Left lung (tissue), 10 donors: ENCODE measurements around the gene SLC25A42. TPM values are rescaled to one million over a fixed set of nuclear protein-coding genes. Genes with fewer than 3 reads are reported as not detected.

Experiments
- ATAC-seq: fragments of 200-7000 bp; cut with Tn5 transposase; one replicate; pipeline ENCODE4 v1.9.1; 2020; ENCODE audit warnings: moderate library complexity
- DNase-seq, 4 donors: peaks; one replicate each; pipeline ENCODE4 v3.0.0-alpha.2; 2013 to 2020
- H3K27ac ChIP-seq, 2 donors: fragments of 200-600 bp; sonication (generic) in 1 of 2; one replicate each; pipeline versions ENCODE4 v1.5.0 to v1.8.0; 2020 to 2021
- H3K27me3 ChIP-seq, 2 donors: fragments of 200-600 bp; sonication (generic) in 1 of 2; one replicate each; pipeline versions ENCODE4 v1.5.0 to v1.8.0; 2020 to 2021
- H3K36me3 ChIP-seq, 2 donors: fragments of 200-600 bp; sonication (generic) in 1 of 2; one replicate each; pipeline versions ENCODE4 v1.5.0 to v1.8.0; 2020 to 2021
- H3K4me1 ChIP-seq, 2 donors: fragments of 200-600 bp; one replicate each; pipeline ENCODE4 v1.8.0; 2021
- H3K4me3 ChIP-seq, 2 donors: fragments of 200-600 bp; sonication (generic) in 1 of 2; one replicate each; pipeline versions ENCODE4 v1.5.0 to v1.8.0; 2020 to 2021; ENCODE audit warnings: mild to moderate bottlenecking in 1 of 2
- H3K9me3 ChIP-seq, 2 donors: fragments of 200-600 bp; sonication (generic) in 1 of 2; one replicate each; pipeline versions ENCODE4 v1.5.0 to v1.8.0; 2020 to 2021
- intact Hi-C, 2 donors: fragments of 100-400 bp; cut with DNase I; formaldehyde crosslinking; loops; one replicate each; pipeline versions ENCODE4 v1.11.2 to v1.14.2; 2022
- polyA plus RNA-seq, 6 donors: library from polyadenylated mRNA; unstranded; fragments of 120-200 nt; gene quantifications; one replicate each; pipeline ENCODE4 v1.2.1, GENCODE V29; 2013; ENCODE audit not compliant: insufficient read length in 6 of 6
- total RNA-seq, 2 donors: library from RNA; stranded (reverse); fragmentation: NEBNext Ultra II Directional; extraction: Animal tissue kit (Norgen Biotek cat#: 25700); gene quantifications; one replicate each; pipeline ENCODE4 v1.2.1, GENCODE V29; 2021
- TF ChIP-seq, protein P1 (sequence below), 2 donors: fragments of 200-600 bp; sonication (generic) in 1 of 2; IDR thresholded peaks; one replicate each; pipeline versions ENCODE4 v1.5.0 to v1.8.0; 2021; ENCODE audit warnings: antibody characterized with exemption in 2 of 2
- donor health status: DM: no; HTN: yes; CAD: no.
- donor health status: DM: no; HTN: no; CAD: no.

SLC25A42 gene
- total and polyA plus RNA-seq, 8 donors, result 7.6 to 16.6 (median 12.8) TPM

GRCh38 chr19:19119325-19120237, 55.8 kb downstream of the SLC25A42 start:
- H3K4me3 ChIP-seq, result no peak overlapping the region
- intact Hi-C loops, result no loop called here
- DNase-seq (peak in 1 of 4 donors; percentile 73), ATAC-seq (no peak)
- TF ChIP-seq, protein P1, sequence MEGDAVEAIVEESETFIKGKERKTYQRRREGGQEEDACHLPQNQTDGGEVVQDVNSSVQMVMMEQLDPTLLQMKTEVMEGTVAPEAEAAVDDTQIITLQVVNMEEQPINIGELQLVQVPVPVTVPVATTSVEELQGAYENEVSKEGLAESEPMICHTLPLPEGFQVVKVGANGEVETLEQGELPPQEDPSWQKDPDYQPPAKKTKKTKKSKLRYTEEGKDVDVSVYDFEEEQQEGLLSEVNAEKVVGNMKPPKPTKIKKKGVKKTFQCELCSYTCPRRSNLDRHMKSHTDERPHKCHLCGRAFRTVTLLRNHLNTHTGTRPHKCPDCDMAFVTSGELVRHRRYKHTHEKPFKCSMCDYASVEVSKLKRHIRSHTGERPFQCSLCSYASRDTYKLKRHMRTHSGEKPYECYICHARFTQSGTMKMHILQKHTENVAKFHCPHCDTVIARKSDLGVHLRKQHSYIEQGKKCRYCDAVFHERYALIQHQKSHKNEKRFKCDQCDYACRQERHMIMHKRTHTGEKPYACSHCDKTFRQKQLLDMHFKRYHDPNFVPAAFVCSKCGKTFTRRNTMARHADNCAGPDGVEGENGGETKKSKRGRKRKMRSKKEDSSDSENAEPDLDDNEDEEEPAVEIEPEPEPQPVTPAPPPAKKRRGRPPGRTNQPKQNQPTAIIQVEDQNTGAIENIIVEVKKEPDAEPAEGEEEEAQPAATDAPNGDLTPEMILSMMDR (IDR thresholded peaks at IDR 0.05), result no peak
- no peaks in the 10 kb centered on the region for H3K4me1 ChIP-seq
- H3K36me3 ChIP-seq, result peaks cover 0 to 32% of the 10 kb centered on the region in 2 donors
- peaks cover 0 to 10% of the 10 kb centered on the region in 2 donors for H3K9me3 ChIP-seq
- H3K27ac ChIP-seq, result no peak overlapping the region
- no peaks in the 10 kb centered on the region for H3K27me3 ChIP-seq

DNA sequence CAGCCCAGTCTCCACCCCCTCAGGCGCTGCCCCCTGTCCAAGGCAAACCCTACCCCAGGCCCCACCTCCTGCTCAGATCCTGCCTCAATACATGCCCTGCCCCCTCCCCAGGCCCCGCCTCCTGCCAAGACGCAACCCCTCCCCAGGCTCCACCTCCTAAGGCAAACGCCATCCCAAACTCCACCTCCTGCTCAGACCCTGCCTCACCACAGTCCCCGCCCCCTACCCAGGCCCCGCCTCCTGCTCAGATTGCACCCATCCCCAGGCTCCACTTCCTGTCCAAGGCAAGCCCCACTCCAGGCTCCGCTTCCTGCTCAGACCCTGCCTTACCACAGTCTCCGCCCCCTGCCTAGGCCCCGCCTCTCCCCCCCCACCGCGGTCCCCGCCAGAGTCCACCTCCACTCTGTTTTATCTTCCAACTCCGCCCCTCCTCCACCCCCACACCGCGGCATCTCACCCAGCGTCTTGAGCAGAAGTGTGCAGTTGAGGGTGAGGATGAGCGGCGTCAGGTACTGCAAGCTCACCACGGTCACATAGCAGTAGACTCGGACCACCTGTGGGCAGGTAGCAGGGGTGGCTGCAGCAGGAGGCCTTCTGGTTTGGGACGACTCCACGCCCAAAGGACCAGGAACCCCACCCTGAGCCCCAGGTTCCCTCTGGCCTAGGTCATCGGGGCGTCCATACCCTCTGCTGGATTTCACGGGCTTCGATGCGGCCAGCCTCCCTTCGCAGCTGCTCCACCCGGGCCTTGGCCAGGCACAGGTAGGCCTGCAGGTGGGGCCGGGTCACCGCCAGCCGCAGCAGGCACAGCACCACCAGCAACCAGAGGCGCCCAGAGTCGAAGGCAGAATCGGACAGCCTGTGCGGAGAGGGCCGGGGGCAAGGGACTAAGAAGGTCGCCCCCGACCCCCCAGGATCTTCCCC, 56.8 kb downstream of the SLC25A42 start:
- no peaks in the 10 kb centered on the region for H3K27me3 ChIP-seq
- no peak overlapping the region for H3K27ac ChIP-seq
- DNase-seq (peak in 2 of 4 donors; percentile 44 to 76), ATAC-seq (peak; percentile 63)
- intact Hi-C loops, result no loop called here
- TF ChIP-seq, protein P1 (IDR thresholded peaks at IDR 0.05), result no peak
- H3K36me3 ChIP-seq, result peaks cover 0 to 32% of the 10 kb centered on the region in 2 donors
- H3K4me1 ChIP-seq, result no peaks in the 10 kb centered on the region
- H3K9me3 ChIP-seq, result peaks cover 0 to 10% of the 10 kb centered on the region in 2 donors
- no peak overlapping the region for H3K4me3 ChIP-seq

DNA sequence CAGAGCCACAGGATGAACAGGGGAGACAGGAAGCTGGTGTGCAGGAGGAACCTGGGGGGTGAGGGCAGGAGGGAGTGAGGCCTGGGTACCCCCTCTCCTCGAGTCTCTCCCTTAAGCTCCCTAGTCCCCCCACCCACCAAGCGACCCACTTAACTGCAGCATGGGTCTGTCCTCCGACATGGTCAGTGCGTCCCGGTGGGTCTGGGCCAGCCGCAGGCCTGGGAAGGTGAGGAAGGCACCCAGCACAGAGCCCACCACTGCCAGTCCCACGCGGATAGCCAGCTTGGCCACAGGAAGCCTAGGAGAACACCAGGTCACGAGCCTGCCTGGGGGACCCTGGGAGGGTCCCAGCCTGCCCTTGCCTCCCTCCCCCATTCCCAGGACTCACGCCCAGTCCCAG, 57.6 kb downstream of the SLC25A42 start:
- Histone ChIP-seq H3K36me3 (peaks cover 0 to 32% of the 10 kb centered on the region in 2 donors), H3K9me3 (peaks cover 0 to 10% of the 10 kb centered on the region in 2 donors), H3K27ac (no peak overlapping the region), H3K27me3 (no peaks in the 10 kb centered on the region), H3K4me1 (no peaks in the 10 kb centered on the region), H3K4me3 (no peak overlapping the region)
- intact Hi-C loops, result no loop called here
- TF ChIP-seq, protein P1 (IDR thresholded peaks at IDR 0.05), result no peak
- peak in 1 of 4 donors; percentile 42 for DNase-seq
- ATAC-seq, result no peak

GRCh38 chr19:19122902-19123301, 59.1 kb downstream of the SLC25A42 start:
- DNase-seq, result no peak
- Histone ChIP-seq H3K27me3 (no peaks in the 10 kb centered on the region), H3K27ac (no peak overlapping the region), H3K9me3 (peaks cover 0 to 10% of the 10 kb centered on the region in 2 donors), H3K36me3 (peaks cover 0 to 32% of the 10 kb centered on the region in 2 donors), H3K4me1 (no peaks in the 10 kb centered on the region), H3K4me3 (no peak overlapping the region)
- TF ChIP-seq, protein P1 (IDR thresholded peaks at IDR 0.05), result no peak
- ATAC-seq, result no peak
- intact Hi-C loops, result no loop called here
